GM15510 (cell line): Measurements from ENCODE around the gene XPNPEP3.

Experiments
- POLR2A ChIP-seq: IDR thresholded peaks from 3 replicates; pipeline ENCODE4 v1.6.1; 2011; ENCODE audit warnings: borderline replicate concordance; ENCODE audit not compliant: insufficient read length; ENCODE audit errors: extremely low read depth

Gene XPNPEP3

DNA sequence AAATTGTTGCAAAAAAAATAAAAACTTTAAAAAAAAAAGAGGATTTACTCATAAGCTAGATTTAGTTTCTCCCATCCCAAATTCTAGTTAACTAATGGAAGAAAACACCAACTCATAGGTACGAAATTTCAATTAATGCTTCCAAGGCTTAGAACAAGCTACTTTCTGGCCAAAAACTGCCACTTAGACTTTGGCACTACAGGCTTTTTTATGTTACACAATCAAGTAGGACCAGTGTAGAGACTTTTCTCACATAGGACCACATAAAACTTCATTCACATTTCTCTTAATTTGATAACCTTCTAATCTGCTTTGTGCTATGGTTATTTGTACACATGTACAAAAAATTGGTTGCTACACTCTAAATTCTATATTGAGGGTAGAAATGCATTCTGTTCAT is 3.6 kb upstream of the XPNPEP3 start:
- TF ChIP-seq POLR2A, result no peak

- TF ChIP-seq POLR2A, result no peak
Observed at GRCh38 chr22:40853961-40854360, 3.0 kb upstream of the XPNPEP3 start.

DNA sequence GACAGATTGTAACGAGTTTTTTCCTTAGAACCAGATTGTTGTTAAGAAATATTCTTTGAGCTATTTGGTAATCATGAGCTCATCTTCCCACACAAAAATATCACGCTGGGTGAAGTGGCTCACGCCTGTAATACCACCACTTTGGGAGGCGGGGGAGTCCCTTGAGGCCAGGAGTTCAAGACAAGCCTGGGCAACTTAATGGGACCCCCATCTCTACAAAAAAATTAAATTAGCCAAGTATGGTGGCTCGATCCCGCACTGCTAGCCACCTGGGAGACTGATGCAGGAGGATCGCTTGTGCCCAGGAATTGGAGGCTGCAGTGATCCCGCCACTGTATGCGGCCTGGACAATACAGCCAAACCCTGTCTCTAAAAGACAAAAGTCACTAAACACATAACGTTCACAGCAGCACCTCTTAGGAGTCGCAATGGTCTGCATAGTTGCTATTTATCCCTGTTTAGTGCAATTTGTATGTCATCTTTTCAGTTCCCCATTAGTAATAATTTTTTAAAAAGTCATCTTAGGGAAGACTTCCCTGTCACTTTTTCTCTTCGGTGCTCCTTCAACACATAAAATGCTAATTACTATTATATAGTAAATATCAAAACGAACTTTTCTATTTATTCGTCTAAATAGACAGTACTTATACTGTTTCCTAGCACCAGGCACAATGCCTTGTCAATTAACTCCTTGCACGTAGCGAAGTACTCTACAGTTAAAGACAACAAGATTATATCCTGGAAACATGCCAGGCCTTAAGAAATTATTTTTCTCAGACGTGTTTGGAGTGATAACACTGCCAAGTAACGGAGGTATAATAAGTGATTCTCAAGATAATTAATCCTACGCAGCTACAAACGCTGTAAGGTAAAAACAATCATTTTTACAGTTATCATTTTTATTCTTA is 1.6 kb upstream of the XPNPEP3 start:
- TF ChIP-seq POLR2A, result no peak

DNA sequence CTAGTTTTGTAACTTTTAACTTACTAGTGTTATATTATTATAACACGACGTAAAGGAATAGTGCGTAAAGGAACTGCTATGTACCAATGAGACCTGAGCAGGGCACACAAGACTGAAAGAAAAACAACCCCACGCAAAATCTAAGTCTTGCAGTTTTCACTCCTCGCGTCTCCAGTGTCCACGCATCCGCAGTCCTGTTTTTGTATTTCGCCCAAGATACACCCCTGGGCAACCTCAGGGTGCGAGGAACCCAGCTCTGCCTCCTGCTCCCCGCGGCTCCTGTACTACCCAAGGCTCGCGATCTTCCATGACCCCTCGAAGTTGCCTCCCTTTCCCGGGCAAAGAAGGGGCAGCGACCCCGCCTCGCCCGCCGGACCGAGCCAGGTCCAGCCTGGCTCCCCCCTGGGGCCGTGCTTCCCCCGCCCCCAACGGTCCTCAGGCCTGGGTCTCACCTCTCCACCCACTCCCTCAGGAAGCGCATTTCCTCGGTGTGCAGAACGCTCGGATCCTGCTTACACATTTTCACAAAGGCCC is 902 bp upstream of the XPNPEP3 start:
- TF ChIP-seq POLR2A, result no peak

- TF ChIP-seq POLR2A, result no peak
Observed at GRCh38 chr22:40857309-40857855, 434 bp downstream of the XPNPEP3 start.

GRCh38 chr22:40862013-40862412 is 5.1 kb downstream of the XPNPEP3 start, which contains the start of gene DNAJB7:
TSS of gene DNAJB7 (minus strand) at chr22:40862113. CDS start at chr22:40861994, 119 bp downstream.
- no peak for TF ChIP-seq POLR2A

DNA sequence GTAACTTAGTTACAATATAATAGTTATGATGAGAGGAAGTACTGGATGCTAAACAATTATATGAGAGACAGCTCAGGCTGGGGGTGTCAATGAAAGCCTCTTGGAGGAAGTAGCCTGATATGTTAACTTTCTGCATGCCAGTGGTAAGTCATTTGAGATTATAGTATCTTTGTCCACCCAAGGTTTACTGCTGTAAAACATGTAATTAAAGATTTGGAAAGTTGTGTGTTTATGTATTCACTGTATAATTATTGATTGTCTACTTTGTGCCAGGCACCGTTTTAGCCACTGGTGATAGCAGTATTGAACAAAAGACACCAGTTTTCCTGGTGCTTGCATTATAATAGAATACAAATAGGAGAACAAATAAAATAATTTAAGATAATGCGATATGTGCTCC is 5.6 kb downstream of the XPNPEP3 start:
- TF ChIP-seq POLR2A, result no peak

- TF ChIP-seq POLR2A, result no peak
Observed at GRCh38 chr22:40867109-40867508, 10.2 kb downstream of the XPNPEP3 start.

DNA sequence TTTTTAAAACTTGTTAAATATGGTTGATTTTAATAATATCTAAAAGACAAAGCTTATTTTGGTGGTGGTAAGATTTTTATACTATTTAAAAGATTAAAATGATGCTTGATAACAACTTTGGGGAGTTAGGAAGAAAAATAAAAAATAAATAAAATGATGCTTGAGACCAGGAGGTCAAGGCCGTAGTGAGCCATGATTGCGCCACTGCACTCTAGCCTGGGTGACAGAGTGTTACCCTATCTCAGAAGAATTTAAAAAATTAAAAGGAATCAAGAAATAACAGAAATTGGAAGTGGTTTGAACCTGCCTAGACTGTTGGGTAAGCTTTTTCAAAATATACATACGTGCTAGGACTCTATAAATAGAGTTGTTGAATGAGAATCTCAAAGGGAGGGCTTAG is 17.1 kb downstream of the XPNPEP3 start:
- no peak for TF ChIP-seq POLR2A

- TF ChIP-seq POLR2A, result no peak
Observed at GRCh38 chr22:40875111-40875510, 18.2 kb downstream of the XPNPEP3 start.

DNA sequence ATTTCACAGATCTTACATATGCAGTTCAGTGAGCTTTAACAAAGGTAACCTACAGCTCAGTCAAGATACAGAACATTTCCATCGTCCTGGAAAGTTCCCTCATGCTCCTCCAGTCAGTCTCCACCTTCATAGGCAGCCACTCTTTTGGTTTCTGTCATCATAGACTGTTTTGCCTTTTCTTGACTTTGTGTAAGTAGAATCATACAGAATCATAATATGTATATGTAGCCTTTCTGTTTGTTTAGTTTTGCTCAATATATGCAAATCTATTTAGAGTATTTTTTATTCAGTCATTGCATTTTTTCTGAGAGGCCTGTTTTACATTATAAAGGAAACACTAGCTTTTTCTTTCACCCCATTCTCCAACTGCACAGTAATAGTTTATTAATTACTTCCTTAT is 20.0 kb downstream of the XPNPEP3 start:
- no peak for TF ChIP-seq POLR2A

GRCh38 chr22:40877488-40877887 is 20.5 kb downstream of the XPNPEP3 start:
- no peak for TF ChIP-seq POLR2A

DNA sequence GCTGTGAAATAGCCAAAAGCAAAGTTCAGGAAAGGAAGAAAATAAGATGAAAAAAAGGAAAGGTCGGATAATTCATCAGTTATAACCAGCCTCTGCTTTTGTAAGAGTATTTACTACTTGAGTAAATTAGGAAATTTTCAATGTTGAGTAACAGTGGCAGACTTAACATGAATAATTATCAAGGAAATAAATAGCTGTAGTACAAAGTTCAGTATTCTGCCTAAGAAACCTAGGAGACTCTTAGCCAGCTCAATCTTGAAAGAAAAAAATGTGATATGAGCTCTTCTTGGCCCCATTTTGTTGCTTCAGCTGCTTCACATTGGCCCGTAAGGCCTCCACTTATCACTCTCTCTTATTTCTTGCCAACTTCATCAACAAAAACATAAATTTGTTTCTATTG is 22.0 kb downstream of the XPNPEP3 start:
- no peak for TF ChIP-seq POLR2A

GRCh38 chr22:40889116-40889515 is 32.2 kb downstream of the XPNPEP3 start:
- no peak for TF ChIP-seq POLR2A

DNA sequence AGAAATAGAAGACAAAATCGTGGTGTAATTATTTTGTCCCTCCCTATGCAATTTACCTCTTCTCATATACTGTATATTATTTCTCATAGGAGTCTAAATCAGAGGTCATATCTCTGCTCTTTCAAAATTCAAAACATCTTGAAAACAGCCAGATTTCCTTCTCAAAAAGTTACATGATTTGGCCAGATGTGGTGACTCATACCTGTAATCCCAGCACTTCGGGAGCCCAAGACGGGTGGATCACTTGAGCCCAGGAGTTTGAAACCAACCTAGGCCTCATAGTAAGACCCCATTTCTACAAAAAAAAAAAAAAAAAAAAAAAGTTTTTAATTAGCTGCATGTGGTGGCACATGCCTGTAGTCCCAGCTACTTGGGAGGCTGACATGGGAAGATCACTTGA is 33.9 kb downstream of the XPNPEP3 start:
- no peak for TF ChIP-seq POLR2A

GRCh38 chr22:40894417-40894816 is 37.5 kb downstream of the XPNPEP3 start:
- no peak for TF ChIP-seq POLR2A

DNA sequence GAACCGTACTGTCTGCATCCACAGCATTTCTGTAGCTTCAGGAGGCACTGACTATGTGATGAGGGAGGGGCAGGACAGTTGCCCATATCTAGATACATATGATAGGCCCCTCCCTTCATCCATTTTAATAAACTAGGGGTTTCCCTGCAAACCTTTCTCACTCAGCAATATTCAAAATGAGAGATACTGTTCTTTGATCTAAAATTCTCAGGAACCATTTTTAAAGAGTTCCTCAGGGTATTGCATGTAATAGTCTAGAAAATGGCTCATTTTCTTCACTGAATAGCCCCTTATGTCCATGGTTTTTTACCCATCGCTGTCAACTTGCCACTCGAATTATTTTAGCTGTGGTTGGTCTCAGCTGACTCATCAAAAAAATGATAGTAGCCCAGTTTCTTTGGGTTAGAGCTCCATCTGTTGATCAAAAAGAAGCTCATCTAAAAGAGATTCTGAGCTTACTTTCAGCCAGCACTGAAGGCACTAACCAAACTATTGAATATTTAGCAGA is 42.0 kb downstream of the XPNPEP3 start:
- no peak for TF ChIP-seq POLR2A

- TF ChIP-seq POLR2A, result no peak
Observed at GRCh38 chr22:40904101-40904500, 47.2 kb downstream of the XPNPEP3 start.
